HEK293 (cell line): Measurements from ENCODE around the gene CEP57L1.

Experiments used
- CTCF ChIP-seq: fragments of 450-650 bp; formaldehyde crosslinking; IDR thresholded peaks from 2 replicates; pipeline ENCODE4 v1.5.1; 2016; ENCODE audit warnings: missing biosample characterization, missing genetic modification characterization
- HIC1 ChIP-seq: fragments of 450-650 bp; formaldehyde crosslinking; IDR thresholded peaks from 2 replicates; pipeline ENCODE4 v1.5.1; 2016; ENCODE audit warnings: missing biosample characterization, missing genetic modification characterization
- KLF1 ChIP-seq: fragments of 450-650 bp; formaldehyde crosslinking; IDR thresholded peaks from 2 replicates; pipeline ENCODE4 v1.5.1; 2016; ENCODE audit warnings: missing biosample characterization, missing genetic modification characterization
- MYNN ChIP-seq: fragments of 450-650 bp; formaldehyde crosslinking; IDR thresholded peaks from 2 replicates; pipeline ENCODE4 v1.5.1; 2016; ENCODE audit warnings: missing biosample characterization, missing genetic modification characterization, borderline replicate concordance
- PATZ1 ChIP-seq: fragments of 450-650 bp; formaldehyde crosslinking; IDR thresholded peaks from 2 replicates; pipeline ENCODE4 v1.5.1; 2016; ENCODE audit warnings: missing biosample characterization, missing genetic modification characterization
- SP2 ChIP-seq: fragments of 450-650 bp; formaldehyde crosslinking; IDR thresholded peaks from 2 replicates; pipeline ENCODE4 v1.5.1; 2016; ENCODE audit warnings: missing biosample characterization, missing genetic modification characterization
- ZNF157 ChIP-seq: fragments of 450-650 bp; formaldehyde crosslinking; IDR thresholded peaks from 2 replicates; pipeline ENCODE4 v1.5.1; 2016; ENCODE audit warnings: missing biosample characterization, missing genetic modification characterization
- ZNF24 ChIP-seq: fragments of 450-650 bp; formaldehyde crosslinking; IDR thresholded peaks from 2 replicates; pipeline ENCODE4 v1.5.1; 2016; ENCODE audit warnings: missing biosample characterization, missing genetic modification characterization
- ZNF311 ChIP-seq: fragments of 450-650 bp; formaldehyde crosslinking; IDR thresholded peaks from 2 replicates; pipeline ENCODE4 v1.5.1; 2017; ENCODE audit warnings: missing biosample characterization, missing genetic modification characterization, borderline replicate concordance
- ZNF324 ChIP-seq: fragments of 450-650 bp; formaldehyde crosslinking; IDR thresholded peaks from 2 replicates; pipeline ENCODE4 v1.5.1; 2016; ENCODE audit warnings: missing biosample characterization, missing genetic modification characterization
- ZNF449 ChIP-seq: fragments of 450-650 bp; formaldehyde crosslinking; IDR thresholded peaks from 2 replicates; pipeline ENCODE4 v1.5.1; 2017; ENCODE audit warnings: missing biosample characterization, mild to moderate bottlenecking, missing genetic modification characterization, moderate library complexity
- ZNF521 ChIP-seq: fragments of 450-650 bp; formaldehyde crosslinking; IDR thresholded peaks from 2 replicates; pipeline ENCODE4 v1.5.1; 2017; ENCODE audit warnings: missing biosample characterization, mild to moderate bottlenecking, missing genetic modification characterization
- ZNF558 ChIP-seq: fragments of 450-650 bp; formaldehyde crosslinking; IDR thresholded peaks from 2 replicates; pipeline ENCODE4 v1.5.1; 2016; ENCODE audit warnings: missing biosample characterization, missing genetic modification characterization
- ZNF561 ChIP-seq: fragments of 450-650 bp; IDR thresholded peaks from 2 replicates; pipeline ENCODE4 v1.5.1; 2018; ENCODE audit warnings: missing biosample characterization, missing genetic modification characterization, borderline replicate concordance
- ZNF654 ChIP-seq: fragments of 450-650 bp; formaldehyde crosslinking; IDR thresholded peaks from 2 replicates; pipeline ENCODE4 v1.5.1; 2016; ENCODE audit warnings: low read depth, missing biosample characterization, missing genetic modification characterization
- ZNF677 ChIP-seq: fragments of 450-650 bp; IDR thresholded peaks from 2 replicates; pipeline ENCODE4 v1.5.0; 2018; ENCODE audit warnings: missing biosample characterization, mild to moderate bottlenecking, missing genetic modification characterization, moderate library complexity
- ZNF701 ChIP-seq: fragments of 450-650 bp; formaldehyde crosslinking; IDR thresholded peaks from 2 replicates; pipeline ENCODE4 v1.5.1; 2016; ENCODE audit warnings: missing biosample characterization, missing genetic modification characterization
- ZNF776 ChIP-seq: fragments of 450-650 bp; formaldehyde crosslinking; IDR thresholded peaks from 2 replicates; pipeline ENCODE4 v1.5.0; 2017; ENCODE audit warnings: missing biosample characterization, missing genetic modification characterization, borderline replicate concordance
- ZNF791 ChIP-seq: fragments of 450-650 bp; formaldehyde crosslinking; IDR thresholded peaks from 2 replicates; pipeline ENCODE4 v1.5.1; 2016; ENCODE audit warnings: missing biosample characterization, missing genetic modification characterization
- ZNF843 ChIP-seq: fragments of 450-650 bp; formaldehyde crosslinking; IDR thresholded peaks from 2 replicates; pipeline ENCODE4 v1.5.1; 2016; ENCODE audit warnings: missing biosample characterization, missing genetic modification characterization
- ZXDB ChIP-seq: fragments of 450-650 bp; formaldehyde crosslinking; IDR thresholded peaks from 2 replicates; pipeline ENCODE4 v1.5.1; 2016; ENCODE audit warnings: missing biosample characterization, missing genetic modification characterization
- TF ChIP-seq, protein P1 (sequence below): fragments of 450-650 bp; formaldehyde crosslinking; IDR thresholded peaks from 2 replicates; pipeline ENCODE4 v1.5.1; 2016; ENCODE audit warnings: missing biosample characterization, missing genetic modification characterization
- TF ChIP-seq, protein P2 (sequence below): fragments of 450-650 bp; formaldehyde crosslinking; IDR thresholded peaks from 2 replicates; pipeline ENCODE4 v1.5.1; 2017; ENCODE audit warnings: missing biosample characterization, missing genetic modification characterization
- TF ChIP-seq, protein P3 (sequence below): fragments of 450-650 bp; formaldehyde crosslinking; IDR thresholded peaks from 2 replicates; pipeline ENCODE4 v1.5.1; 2017; ENCODE audit warnings: missing biosample characterization, missing genetic modification characterization

CEP57L1 gene

GRCh38 chr6:109094416-109095035, 781 bp upstream of the CEP57L1 start, which contains the start of gene SESN1 (continued):
- TF ChIP-seq CTCF (tag by site-specific recombination), result peak; percentile 43
- 0 out of 2 replicates have a peak, but pooled peaks have one; percentile 21 for TF ChIP-seq ZNF24 (tag by site-specific recombination)
- TF ChIP-seq ZNF521 (tag by site-specific recombination), result no peak
- TF ChIP-seq, protein P1, sequence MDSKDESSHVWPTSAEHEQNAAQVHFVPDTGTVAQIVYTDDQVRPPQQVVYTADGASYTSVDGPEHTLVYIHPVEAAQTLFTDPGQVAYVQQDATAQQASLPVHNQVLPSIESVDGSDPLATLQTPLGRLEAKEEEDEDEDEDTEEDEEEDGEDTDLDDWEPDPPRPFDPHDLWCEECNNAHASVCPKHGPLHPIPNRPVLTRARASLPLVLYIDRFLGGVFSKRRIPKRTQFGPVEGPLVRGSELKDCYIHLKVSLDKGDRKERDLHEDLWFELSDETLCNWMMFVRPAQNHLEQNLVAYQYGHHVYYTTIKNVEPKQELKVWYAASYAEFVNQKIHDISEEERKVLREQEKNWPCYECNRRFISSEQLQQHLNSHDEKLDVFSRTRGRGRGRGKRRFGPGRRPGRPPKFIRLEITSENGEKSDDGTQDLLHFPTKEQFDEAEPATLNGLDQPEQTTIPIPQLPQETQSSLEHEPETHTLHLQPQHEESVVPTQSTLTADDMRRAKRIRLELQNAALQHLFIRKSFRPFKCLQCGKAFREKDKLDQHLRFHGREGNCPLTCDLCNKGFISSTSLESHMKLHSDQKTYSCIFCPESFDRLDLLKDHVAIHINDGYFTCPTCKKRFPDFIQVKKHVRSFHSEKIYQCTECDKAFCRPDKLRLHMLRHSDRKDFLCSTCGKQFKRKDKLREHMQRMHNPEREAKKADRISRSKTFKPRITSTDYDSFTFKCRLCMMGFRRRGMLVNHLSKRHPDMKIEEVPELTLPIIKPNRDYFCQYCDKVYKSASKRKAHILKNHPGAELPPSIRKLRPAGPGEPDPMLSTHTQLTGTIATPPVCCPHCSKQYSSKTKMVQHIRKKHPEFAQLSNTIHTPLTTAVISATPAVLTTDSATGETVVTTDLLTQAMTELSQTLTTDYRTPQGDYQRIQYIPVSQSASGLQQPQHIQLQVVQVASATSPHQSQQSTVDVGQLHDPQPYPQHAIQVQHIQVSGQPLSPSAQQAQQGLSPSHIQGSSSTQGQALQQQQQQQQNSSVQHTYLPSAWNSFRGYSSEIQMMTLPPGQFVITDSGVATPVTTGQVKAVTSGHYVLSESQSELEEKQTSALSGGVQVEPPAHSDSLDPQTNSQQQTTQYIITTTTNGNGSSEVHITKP (tag by site-specific recombination), result no peak; the same call in 1 of the 2 replicates
- TF ChIP-seq ZNF449 (tag by site-specific recombination), result peak; percentile 87
- no peak for TF ChIP-seq ZNF677 (tag by site-specific recombination)
- TF ChIP-seq ZNF324 (tag by site-specific recombination), result 0 out of 2 replicates have a peak, but pooled peaks have one; percentile 38
- no peak for TF ChIP-seq ZNF157 (tag by site-specific recombination)
- TF ChIP-seq ZNF776 (tag by site-specific recombination), result no peak
- TF ChIP-seq ZNF558 (tag by site-specific recombination), result no peak
- TF ChIP-seq ZNF701 (tag by site-specific recombination), result no peak
- no peak for TF ChIP-seq ZNF791 (tag by site-specific recombination)
- no peak for TF ChIP-seq ZNF654 (tag by site-specific recombination)
- TF ChIP-seq ZXDB, result peak; percentile 70
- TF ChIP-seq SP2 (tag by site-specific recombination), result peak; percentile 90
- TF ChIP-seq HIC1, result peak; percentile 99
- no peak for TF ChIP-seq ZNF843 (tag by site-specific recombination)
- peak; percentile 90 for TF ChIP-seq PATZ1 (tag by site-specific recombination)
- TF ChIP-seq KLF1, result peak; percentile 94
- no peak for TF ChIP-seq MYNN (tag by site-specific recombination)
- TF ChIP-seq ZNF311 (tag by site-specific recombination), result no peak
- TF ChIP-seq, protein P2, sequence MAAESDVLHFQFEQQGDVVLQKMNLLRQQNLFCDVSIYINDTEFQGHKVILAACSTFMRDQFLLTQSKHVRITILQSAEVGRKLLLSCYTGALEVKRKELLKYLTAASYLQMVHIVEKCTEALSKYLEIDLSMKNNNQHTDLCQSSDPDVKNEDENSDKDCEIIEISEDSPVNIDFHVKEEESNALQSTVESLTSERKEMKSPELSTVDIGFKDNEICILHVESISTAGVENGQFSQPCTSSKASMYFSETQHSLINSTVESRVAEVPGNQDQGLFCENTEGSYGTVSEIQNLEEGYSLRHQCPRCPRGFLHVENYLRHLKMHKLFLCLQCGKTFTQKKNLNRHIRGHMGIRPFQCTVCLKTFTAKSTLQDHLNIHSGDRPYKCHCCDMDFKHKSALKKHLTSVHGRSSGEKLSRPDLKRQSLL (tag by site-specific recombination), result peak; percentile 44; the same call in 1 of the 2 replicates
- TF ChIP-seq ZNF561 (tag by site-specific recombination), result peak; percentile 88
- TF ChIP-seq, protein P3, sequence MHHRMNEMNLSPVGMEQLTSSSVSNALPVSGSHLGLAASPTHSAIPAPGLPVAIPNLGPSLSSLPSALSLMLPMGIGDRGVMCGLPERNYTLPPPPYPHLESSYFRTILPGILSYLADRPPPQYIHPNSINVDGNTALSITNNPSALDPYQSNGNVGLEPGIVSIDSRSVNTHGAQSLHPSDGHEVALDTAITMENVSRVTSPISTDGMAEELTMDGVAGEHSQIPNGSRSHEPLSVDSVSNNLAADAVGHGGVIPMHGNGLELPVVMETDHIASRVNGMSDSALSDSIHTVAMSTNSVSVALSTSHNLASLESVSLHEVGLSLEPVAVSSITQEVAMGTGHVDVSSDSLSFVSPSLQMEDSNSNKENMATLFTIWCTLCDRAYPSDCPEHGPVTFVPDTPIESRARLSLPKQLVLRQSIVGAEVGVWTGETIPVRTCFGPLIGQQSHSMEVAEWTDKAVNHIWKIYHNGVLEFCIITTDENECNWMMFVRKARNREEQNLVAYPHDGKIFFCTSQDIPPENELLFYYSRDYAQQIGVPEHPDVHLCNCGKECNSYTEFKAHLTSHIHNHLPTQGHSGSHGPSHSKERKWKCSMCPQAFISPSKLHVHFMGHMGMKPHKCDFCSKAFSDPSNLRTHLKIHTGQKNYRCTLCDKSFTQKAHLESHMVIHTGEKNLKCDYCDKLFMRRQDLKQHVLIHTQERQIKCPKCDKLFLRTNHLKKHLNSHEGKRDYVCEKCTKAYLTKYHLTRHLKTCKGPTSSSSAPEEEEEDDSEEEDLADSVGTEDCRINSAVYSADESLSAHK (tag by site-specific recombination), result peak; percentile 22; the same call in 1 of the 2 replicates
